ACHN (cell line): ENCODE results near the gene AKAP8.
"Not testable (repeated sequence)": the region's sequence is repeated elsewhere in the genome, so short reads cannot be mapped to it uniquely, and the experiment has no call there.

Experiments used
- DNase-seq: peaks from one replicate; pipeline ENCODE4 v3.0.0-alpha.2; 2015
- in situ Hi-C: cut with HindIII; loops from 2 replicates; pipeline ENCODE4 v1.10.0; 2017; ENCODE audit warnings: low sequenced_read_pairs, low pct_ligation_motif_present, low pct_unique_long_range_greater_than_20kb

AKAP8 gene

DNA sequence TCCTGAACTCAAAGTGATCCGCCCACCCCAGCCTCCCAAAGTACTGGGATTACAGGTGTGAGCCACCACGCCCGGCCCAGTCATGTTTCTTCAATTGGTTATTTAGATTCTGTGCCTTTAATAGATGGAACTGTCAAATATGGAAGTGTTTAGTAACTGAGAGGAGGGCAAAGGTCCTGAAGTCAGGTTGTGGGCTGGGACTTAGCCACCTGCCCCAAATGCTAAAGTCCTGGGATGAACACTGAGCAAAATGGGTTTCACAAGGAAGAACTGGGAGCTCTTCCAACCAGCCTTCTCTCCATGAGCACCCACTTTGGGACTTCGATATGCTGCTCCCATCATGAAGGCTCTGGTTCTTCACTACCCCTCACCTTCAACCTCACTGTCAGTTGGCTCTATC lies 21.7 kb downstream of the AKAP8 start:
- in situ Hi-C loops, result no loop called here
- DNase-seq, result no peak

DNA sequence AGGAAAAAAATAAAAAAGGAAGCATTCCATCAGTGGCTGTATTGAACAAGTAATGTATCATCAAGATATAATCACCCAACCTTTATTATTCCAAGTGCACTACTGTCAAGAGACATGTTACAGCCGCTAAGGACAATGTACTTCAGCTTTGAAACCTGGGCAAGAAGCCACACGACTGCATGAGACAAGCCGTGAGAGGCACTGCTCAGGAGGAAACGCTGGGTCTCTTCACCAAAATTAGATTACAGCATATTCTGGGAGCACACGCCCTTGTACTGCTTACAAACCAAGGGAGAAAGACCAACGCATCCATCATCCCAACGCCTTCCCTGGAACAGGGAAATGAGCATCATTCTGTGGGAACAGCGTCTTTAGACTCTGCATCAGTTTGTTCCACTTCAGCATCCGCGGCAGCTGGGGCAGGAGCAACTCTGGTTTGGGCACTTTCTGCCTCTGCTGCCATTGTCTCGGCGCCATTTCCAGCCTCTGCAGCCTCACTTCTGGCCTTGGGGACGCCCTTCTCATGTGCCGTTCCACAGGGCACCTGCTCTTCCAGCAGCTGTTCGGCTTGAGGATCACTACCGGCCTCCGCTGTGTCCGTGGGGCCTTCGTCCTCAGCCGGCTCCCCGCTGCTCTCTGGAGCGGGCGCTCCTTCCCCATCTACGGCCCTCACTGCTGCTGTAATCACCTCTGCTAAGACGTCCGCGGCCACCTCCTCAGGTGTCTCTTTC lies 24.9 kb downstream of the AKAP8 start:
- no peak for DNase-seq
- in situ Hi-C loops, result no loop called here

DNA sequence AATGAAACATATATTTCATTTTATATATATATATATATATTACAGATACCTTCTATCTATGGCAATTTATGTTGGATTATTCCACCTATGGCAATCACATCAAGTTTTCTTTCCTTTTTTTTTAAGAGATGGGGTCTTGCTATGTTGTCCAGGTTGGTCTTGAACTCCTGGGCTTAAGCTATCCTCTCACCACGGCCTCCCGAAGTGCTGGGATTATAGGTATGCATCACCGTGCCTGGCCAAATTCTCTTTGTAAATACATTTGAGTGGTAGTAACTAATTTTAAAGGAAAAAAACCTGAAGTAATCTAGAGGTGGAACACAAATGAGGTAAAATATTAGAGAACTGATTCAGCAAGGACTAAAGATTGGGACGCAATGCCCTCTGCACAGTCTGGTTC lies 25.7 kb downstream of the AKAP8 start:
- in situ Hi-C loops, result no loop called here
- no peak for DNase-seq

DNA sequence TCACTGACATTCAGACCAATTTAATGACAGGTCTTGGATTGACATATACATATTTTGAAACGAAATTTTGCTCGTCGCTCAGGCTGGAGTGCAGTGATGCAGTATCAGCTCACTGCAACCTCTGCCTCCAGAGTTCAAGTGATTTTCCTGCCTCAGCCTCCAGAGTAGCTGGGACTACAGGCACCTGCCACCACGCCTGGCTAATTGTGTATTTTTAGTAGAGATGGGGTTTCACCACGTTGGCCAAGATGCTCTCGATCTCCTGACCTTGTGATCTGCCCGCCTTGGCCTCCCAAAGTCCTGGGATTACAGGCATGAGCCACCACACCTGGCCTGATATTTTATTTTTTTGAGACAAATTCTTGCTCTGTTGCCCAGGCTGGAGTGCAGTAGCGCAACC lies 27.1 kb downstream of the AKAP8 start:
- DNase-seq, in situ Hi-C loops: not testable (repeated sequence)

DNA sequence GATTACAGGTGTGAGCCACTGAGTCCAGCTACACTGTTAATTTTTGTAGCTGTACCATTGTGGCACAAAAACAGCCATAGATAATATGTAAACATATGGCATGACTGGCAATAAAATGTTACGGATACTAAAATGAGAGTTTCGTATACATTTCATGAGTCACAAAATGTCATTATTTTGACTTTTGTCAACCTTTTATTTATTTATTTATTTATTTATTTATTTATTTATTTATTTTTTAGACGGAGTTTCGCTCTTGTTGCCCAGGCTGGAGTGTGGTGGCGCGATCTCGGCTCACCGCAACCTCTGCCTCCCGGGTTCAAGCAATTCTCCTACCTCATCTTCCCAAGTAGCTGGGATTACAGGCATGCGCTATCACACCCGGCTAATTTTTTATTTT lies 38.3 kb downstream of the AKAP8 start:
- in situ Hi-C loops, DNase-seq: not testable (repeated sequence)

DNA sequence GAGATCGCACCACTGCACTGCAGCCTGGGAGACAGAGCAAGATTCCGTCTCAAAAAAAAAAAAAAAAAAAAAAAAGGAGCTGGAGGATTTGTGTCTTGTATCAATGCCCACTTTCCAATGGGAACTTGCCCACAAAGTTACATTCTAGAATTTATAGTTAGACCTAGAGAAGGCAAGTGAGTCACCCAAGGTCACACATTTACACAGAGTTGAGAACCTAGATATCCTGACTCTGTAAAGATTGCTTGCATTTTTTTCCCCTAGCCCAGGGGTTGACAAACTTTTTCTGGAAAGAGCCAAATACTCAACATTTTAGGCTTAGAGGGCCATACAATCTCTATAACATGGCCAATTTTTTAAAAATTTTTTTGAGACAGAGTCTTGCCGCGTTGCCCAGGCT lies 39.5 kb downstream of the AKAP8 start:
- DNase-seq, result no peak
- in situ Hi-C loops, result no loop called here

DNA sequence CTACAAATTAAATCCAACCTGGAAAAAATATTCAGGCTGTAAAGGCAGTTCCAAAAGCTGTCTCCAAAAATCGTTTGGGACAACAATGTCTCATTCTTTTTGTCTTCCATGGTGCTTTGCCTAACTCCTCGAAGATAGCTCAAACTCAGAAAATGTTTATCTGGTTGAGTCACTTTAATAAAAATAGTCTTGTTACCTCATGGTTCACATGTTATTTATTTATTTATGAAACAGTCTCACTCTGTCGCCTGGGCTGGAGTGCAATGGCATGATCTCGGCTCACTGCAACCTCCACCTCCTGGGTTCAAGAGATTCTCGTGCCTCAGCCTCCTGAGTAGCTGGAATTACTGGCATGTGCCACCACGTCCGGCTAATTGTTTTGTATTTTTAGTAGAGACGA lies 42.4 kb downstream of the AKAP8 start:
- in situ Hi-C loops, result no loop called here
- no peak for DNase-seq

DNA sequence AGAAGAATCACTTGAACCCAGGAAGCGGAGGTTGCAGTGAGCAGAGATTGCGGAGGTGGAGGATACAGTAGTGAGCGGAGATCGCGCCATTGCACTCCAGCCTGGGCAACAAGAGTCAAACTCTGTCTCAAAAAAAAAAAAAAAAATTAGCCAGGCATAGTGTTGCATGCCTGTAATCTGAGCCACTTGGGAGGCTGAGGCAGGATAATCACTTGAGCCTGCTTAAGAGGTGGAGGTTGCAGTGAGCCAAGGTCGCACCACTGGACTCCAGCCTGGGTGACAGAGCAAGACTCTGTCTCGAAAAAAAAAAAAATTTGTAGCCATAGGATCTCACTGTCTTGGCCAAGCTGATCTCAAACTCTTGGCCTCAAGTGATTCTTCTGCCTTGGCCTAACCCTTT lies 43.6 kb downstream of the AKAP8 start:
- in situ Hi-C loops, DNase-seq: not testable (repeated sequence)

DNA sequence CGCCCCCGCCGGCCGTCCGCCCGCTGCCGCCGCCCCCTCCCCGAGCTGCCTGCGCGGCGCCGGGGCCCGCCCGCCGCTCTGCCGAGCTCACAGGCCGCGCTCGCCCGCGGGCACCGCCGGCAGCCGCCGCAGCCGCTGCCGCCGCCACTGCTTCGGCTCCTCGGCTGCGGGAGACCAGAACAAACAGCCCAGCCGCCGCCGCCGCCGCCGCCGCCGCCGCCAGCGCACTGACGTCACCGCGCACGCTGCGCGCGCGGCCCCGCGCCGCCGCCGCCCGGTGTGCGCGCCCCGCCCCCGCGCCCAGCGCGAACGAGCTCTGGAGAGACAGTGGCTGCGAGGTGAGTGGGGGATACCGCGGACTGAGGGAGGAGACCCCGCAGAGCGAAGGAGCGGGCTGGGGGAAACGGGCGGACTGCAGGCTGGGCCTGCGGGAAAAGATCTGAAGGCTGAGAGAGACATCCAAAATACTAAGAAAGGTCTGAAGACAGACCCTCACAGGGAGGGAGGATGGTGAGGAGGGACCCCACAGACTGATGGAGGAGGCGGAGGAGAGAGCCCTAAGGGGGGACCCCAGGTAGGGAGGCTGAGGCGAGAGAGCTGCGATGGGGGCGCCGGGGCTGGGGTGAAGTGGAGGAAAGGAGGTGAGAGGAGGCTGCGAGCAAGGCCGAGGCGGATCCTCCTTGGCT lies 47.1 kb downstream of the AKAP8 start, which contains the start of gene BRD4:
BRD4 (minus strand) TSS at position 229 of the 686 bp plus-strand sequence. CDS start 59,440 bp downstream, outside the sequence.
- peak; percentile 62 for DNase-seq
- in situ Hi-C loops, result no loop called here

DNA sequence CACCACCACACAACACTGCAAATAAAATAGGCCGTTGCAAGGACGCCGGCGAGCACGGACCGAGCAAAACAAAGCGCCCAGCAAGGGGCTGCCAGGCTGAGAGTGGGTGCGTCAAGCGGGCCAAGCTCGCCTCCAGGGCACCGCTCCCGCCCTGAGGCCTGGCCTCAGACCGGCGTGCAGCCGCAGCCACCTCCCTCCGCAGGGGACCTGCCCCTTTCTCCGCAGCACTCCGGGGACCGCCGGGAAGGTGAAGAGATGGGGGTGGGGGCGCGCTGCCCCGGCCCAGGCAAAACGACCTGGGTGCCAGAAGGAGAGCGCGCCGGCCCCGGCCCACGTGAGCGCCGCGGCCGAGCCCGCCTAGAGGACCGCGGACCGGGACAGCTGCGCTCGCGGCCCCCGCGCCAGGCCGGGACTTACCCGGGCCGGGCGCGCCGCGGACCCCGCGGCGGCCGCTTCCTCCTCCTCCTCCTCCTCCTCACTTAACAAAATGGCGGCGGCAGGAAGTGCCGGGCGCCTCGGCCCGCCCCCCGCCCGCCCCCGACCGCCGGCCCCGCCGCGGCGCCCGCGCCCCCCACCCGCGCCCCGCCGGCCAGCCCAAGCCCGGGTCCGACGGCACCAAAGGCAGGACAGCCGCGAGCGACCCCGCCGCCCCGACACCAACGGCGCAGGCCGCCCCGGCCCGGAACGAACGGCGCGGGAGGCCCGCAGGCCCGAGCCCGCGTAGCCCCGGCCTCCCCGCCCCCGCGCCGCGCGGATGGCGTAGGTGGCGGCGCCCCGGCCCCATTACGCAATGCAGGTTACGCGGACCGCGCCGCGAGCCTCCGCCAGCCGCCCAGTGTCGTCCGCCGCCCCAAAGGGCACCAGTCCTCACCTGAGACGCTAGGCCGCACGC lies 47.9 kb downstream of the AKAP8 start:
- in situ Hi-C loops, result no loop called here
- DNase-seq, result peak; percentile 44

DNA sequence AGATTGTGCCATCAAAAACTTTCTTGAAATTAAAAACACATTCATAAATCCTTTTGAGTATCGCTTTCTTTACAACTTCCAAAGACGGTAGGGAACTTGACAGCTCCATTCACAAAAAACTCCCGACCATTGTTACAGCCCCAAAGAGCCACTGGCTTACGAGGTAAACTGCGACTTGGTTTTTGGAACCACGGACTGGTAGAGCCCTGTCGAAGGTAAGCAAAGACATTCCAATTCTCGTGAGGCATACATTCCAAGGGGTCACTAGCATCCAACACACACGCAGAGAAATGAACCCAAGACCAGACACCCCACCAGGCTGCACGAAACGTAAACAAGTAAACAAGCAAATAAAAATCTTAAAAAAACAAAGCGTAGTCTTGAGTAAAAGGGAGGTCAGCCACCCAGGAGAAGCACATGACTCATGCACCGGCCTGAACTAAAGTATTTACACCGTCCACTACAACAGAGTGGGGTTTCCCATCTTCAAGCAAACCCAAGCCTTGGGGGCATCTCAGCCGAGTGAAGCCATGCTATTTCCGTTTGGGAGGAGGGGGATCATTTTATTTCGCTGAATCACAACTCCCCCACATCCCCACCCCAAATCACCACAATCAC lies 48.7 kb downstream of the AKAP8 start:
- in situ Hi-C loops, result no loop called here
- peak; percentile 56 for DNase-seq

DNA sequence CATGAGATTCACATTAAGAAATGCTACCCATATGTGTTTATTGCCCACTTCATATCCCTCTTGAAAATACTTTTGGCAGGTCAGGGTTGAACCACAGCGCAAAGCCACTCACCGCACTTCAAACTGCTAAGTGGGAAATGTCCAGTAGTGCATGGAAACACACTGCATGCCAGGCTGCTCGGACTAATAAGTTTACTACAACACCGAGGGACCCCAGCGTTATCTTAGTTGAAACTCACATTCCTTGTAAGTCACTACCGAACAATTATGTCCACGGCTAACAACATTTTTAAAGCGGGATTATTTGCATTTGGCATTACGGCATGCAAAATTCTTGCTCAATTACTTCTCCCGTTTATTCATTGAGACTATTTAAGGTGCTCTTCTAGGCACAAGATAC lies 51.3 kb downstream of the AKAP8 start:
- in situ Hi-C loops, result no loop called here
- DNase-seq, result no peak

DNA sequence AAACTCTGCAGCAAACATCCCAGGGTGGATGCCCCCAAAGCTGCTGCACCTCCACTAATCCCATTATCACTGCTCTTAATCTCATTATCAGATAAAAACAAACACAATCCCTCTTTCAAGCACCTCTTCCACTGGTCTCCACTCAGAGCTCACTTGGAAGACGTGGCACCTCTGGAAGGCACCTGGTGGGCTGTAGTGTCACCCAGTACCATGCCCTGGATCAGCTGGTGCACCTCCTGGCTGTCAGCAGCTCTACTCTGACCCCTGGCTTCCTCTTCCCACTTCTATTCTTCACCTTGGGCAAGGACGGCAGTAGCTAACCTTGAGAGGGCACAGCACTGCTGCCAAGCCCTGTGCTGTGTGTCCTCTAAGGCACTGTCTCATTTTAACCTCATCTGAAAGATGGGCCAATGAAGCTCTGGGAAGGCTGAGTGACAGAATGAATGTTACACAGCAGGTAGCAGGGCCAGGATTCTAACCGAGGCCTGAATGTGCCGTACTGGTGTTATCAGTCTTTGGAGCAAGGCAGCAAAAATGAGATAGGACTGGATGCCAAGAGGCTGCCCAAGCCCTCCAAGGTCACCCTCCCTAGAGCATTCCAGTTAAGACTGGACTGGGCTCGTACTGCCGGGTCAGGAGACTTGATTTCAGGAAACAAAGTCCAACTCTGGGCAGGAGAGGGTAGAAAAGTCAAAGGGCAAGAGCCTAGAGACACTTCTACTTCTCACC lies 54.6 kb downstream of the AKAP8 start:
- no peak for DNase-seq
- in situ Hi-C loops, result no loop called here

DNA sequence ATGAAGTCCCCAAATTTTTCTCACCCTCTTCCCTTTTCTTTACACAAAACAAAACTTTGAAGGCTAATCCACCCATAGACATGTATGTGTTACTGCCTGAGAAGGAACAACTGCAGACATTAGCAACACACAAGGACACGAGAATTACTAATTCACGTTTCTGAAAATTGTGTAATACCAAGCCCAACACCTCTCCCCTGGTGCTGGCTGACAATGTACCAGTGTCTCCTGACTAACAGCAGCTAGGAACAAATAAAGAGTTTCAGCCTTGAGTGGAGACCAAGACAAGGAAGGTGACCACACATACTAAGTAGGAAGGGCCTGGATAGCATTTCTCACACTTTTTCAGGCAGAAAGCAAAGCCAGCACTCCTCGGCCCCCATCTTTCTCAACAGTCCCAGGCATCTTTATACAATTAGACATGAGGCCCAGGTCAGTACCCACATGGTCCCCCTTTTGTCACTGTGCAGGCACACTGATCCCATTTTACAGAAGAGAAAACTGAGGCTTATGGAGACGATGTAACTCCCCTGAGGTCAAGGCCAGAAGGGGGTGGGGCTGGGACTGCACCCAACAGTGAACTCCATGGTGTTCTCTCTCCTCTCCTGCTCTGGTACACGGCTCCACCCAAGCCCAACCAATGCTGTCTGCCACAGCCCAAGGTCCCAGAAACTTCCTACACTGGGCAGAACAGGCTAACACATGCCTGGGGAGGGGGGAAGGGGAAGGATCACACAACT lies 55.9 kb downstream of the AKAP8 start:
- no peak for DNase-seq
- in situ Hi-C loops, result no loop called here

DNA sequence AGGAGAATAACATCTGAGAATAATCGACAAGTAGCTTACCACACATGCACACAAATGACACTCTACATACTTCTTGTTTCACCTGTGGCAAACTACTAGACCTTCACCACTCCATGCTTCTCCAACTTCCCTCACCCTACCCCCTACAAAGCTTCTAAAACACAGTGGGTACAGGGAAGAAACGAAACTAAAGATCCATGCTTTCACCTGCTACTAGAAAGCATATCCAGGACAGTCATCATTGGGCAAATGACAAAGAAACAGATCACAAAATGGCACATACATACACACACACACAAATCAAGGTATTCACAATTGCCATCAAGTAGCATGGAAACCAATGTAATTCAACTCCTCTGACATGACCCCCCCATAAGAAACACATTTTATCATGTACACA lies 57.8 kb downstream of the AKAP8 start:
- in situ Hi-C loops, result no loop called here
- no peak for DNase-seq

DNA sequence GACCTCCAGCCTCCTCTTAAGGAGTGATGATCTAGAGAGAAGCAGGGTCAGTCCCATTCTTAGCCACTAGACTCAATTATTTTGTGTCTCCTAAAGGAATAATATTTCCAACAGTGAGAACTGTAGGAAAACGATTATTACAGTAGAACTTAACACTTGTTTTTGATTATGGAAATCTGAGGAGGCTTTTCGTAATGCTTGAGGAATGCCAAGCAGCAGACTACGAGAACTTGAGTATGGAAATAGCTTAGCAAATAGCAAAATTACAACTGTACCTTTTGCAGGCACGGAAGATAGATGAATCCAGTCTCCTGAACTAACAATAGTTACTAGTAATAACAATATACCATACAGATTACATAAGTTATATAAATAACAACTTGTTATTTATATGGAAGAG lies 59.5 kb downstream of the AKAP8 start:
- in situ Hi-C loops, result no loop called here
- DNase-seq, result no peak

DNA sequence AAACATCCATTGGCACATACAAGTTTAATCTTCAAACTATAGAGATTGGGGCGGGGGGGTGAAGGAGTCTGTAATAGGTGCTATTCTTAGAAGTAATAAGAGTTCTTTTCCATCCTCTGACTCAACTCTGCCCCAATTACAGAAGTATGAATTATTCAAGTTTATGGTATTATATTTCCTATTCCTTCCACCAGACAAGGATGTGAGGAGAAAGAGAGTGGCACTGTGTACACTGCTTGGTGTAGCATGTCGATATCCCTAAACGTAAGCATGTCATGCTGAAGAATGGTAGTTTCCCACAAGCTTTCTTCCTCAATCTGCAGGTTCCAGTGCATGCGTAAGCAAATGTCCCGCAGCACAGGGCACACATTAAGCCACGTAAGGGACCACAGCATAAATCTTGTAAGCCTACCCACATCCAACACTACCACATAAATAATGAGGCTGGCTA lies 61.3 kb downstream of the AKAP8 start:
- DNase-seq, result no peak
- in situ Hi-C loops, result no loop called here
